Occipital lobe (tissue), 2 donors: ENCODE measurements around the gene AP3B1. TPM values are rescaled to one million over a fixed set of nuclear protein-coding genes. Genes with fewer than 3 reads are reported as not detected.

Experiments used
- DNase-seq: peaks from one replicate; lab custom pipeline; 2025; lab: John Stamatoyannopoulos, UW
- total RNA-seq: library from RNA; depleted of rRNA; stranded (reverse); fragments of >200 nt; gene quantifications from one replicate; pipeline ENCODE4 v1.2.3, GENCODE V29; 2014

Gene AP3B1
- total RNA-seq, 1 donor from 2014 or later: 34.3 TPM

DNA sequence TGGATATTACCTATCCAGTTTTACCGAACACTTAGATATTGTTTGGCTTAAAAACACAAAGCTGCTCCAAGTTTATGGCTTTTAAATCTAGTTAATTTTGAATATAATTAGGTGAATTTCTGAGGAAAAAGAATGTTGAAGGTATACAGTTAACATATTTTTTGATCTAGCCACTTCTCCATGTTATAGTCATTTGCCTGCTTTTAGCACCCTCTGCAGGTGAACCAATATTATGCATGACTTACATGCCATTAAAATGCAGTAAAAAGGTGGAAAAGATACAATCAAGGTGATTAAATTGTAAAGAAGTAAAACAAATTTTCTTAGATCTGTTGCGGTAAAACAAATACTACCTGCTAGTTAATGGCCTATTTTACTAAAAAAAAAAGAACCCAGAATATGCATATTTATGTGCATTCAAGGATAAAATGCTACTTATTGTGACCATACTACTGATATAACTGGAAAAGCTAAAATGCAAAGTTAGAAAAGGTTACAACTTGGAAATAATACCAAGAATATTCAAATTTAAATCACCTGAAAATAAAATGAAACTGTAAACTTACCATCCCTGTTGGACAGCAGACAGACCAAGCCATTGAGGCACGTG is 132.1 kb downstream of the AP3B1 start:
- DNase-seq: no peak

DNA sequence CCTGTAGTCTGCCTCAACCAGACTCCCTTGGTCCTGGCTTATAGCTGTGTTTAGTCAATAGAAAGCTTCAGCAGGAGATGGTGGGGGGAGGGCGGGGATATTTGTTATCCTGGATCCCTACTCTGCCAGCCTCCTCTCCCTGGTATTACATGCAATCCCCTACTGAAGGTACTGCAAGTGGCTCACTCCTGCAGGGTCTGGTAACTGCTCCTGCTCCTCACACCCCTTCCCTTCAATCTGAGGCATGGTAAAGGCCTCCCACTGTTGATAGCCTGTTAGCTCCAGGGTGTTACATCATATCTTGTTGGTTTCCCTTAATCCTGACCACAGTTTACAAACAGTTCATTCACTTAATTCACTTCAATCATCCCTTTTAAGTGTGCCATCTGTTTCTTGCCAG is 137.5 kb downstream of the AP3B1 start:
- DNase-seq: no peak

DNA sequence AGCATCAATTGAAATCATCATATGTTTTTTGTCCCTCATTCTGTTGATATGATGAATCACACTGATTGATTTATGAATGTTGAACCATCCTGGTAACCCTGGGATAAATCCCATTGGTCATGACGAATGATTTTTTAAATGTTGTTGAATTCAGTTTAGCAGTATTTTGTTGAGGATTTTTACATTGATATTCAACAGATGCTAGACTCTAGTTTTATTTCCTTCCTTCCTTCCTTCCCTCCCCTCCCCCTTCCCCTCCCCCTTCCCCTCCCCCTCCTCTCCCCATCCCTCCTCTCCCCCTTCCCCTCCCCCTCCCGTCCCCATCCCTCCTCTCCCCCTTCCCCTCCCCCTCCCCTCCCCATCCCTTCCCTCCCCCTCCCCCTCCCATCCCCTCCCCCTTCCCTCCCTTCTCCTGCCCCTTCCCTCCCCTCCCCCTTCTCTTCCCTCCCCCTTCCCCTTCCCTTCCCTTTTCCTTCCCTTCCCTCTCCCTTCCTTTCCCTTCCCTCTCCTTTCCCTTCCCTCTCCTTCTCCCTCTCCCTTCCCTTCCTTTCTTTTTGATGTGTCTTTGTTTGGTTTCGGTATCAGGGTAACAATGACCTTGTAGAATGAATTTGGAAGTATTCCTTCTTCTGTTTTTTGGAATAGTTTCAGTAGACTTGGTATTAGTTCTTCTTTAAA is 142.8 kb downstream of the AP3B1 start:
- DNase-seq: no peak

- DNase-seq: no peak
Measured at GRCh38 chr5:78137290-78137689, 157.2 kb downstream of the AP3B1 start.

DNA sequence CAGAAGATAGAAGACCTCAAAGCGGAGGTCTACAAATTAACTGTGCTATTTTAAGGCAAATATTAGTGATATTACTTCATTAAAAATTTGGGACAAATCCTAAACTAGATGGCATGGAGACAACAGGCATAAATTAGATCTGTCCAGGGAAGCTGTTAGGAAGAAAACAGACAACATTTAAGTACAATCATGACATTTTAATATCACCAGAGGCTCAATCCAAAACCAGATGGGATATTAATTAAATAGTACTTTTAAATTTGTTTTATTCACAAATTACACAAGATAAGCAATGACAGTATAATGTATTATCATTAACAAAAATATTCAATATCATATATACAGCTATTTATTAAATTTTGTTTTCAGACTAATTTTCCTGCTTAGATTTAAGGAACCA is 161.1 kb downstream of the AP3B1 start:
- no peak for DNase-seq

- DNase-seq: no peak
Measured at GRCh38 chr5:78132507-78132906, 162.0 kb downstream of the AP3B1 start.

DNA sequence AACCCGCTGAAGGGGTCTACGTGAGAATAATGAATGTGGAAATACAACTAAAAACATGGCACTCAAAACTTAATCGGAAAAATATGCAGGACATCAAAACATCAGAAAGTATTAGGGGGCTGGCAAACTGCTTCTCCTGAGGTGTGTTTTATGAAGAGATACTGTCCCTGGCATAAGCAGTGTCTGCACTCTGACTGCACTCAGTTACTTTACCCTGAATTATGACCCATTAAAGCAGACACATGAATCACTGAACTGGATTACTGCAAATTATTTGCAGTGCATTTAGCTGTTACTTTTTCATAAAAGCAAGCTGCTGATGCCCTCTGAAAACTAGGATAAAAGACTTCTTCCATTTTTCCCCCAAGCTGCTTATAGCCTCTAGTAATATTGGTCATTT is 164.9 kb downstream of the AP3B1 start:
- DNase-seq: no peak

DNA sequence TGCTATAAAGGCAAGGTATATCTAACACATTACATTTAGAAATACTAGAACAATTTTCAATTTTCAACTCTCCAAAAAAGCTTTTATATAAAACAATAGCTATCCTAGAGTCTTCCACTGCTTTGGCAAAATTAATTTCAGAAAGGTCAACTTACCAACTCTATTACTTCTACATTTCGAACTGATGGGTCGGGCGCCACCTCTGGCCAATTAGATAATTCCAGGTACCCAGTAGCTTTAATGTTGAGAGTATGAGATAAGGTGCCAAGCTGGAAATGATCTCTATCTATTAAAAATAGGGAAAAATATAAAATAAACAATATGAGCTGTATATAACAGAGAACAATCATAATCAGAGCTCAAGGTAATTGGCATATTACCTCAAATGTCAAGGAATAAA is 166.6 kb downstream of the AP3B1 start:
- DNase-seq: no peak

DNA sequence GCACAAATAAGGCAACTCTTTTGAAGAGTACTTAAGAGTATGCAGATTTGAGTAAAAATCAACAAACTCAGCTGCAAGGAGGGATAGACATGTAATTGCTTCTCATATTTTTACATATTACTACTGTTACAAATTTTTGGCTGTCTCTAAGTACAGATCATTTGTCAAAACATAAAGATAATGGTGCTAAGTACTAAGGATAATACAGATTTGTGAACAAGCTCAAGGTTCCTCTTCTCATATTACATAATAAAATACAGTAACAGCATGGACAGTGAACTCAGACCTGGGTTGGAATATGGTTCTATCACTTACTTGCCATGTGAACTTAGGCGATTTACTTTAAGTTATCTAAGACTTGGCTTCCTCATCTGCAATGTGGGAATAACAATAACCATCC is 168.0 kb downstream of the AP3B1 start:
- DNase-seq: no peak

GRCh38 chr5:78116167-78116566 is 178.3 kb downstream of the AP3B1 start:
- DNase-seq: no peak

- no peak for DNase-seq
Measured at GRCh38 chr5:78113689-78114264, 180.7 kb downstream of the AP3B1 start.

DNA sequence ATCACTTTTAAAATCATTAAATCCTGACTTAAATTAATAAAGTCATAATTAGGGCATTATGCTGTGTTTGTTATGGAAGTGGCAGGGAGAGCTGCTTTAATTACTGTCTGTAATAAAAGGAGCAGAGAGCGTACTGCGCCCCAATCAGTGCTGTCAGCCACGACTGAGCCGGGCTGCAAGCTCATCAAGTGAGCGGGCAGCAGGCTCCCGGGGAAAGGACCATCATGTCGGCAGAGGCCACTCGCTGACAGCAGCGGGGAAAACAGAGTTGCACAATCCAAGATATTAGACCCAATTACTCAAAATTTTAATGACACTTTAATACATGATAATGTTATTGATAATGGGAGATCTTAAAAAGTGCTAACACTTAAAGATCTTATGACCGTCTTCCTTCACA is 181.6 kb downstream of the AP3B1 start:
- no peak for DNase-seq

DNA sequence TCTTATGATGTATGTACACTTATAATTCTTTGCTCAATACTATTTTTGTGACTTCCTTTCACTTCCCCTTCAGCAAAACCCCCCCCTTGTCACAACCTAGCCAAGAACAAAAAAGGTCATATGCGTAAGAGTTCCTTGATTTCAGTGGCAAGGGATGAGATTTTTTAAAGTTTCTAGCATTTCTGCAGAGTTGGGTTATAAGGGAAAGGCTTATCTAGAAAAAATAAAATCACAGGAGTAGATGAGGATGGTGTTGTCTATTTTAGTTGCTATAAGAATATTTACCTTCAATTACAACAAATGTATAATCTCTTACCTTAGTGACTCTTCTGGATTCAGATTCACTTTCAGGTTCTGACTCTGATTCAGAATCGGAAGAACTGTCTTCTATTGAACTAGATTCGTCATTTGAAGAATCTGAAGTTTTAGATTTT is 184.6 kb downstream of the AP3B1 start:
- no peak for DNase-seq

- DNase-seq: no peak
Measured at GRCh38 chr5:78108564-78108963, 185.9 kb downstream of the AP3B1 start.

GRCh38 chr5:78103232-78103918 is 191.1 kb downstream of the AP3B1 start:
- no peak for DNase-seq

GRCh38 chr5:78102500-78102899 is 192.0 kb downstream of the AP3B1 start:
- DNase-seq: no peak

DNA sequence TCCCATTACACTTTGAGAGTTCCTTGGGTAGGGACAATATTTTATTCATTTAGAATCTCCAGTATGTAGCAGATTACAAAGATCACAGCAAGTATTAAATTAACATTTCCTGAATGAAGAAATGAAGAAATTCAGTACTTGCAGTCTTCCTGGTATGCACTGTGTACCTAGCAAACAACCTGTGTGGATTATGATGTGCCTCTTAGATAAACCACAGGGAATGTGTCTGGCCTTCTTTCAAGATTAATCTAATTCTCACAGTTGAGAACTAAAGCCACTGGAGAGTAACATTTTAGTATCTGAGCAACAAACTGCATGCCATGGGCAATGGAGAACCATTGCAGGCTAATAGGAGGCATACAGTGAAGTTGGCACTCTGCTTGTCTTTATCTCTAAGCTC is 199.4 kb downstream of the AP3B1 start:
- DNase-seq: no peak

GRCh38 chr5:78090002-78090401 is 204.5 kb downstream of the AP3B1 start:
- no peak for DNase-seq

GRCh38 chr5:78078858-78079257 is 215.6 kb downstream of the AP3B1 start:
- DNase-seq: no peak

DNA sequence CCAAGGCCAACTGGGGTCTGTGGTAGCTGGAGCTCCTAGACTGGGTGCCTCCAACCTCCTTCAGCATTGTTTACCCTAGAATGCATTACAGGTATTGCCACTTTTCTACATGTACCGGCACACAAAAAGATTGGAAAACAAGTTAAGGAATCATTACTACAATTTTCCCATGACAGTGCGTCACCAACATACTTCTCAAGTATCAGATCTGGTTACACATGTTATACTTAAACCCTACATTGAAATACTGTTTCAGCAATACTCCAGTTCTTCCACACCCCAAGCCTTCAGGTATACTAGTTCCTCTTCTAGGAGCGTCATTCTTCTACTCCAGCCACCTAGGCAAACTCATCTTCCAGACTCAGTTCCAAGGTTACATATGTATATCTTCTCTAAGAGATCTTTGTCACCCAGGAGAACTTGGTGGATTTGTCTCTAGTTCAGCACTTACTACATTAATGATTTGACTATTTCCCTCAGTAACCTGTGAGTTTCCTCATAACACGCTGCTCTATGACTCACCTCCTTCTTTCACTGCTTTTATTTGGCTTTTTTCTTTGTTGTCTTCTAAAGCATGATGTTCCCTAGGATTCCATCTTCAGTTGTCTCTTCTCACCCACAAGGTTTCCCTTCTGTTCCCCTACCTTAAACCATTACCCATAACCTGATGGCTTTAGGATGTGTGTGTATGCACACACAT is 217.0 kb downstream of the AP3B1 start:
- no peak for DNase-seq

GRCh38 chr5:78076351-78076750 is 218.1 kb downstream of the AP3B1 start:
- DNase-seq: no peak

- DNase-seq: no peak
Measured at GRCh38 chr5:78075301-78075700, 219.2 kb downstream of the AP3B1 start.
